ENCODE measurements around the gene SLAMF8.

DNA sequence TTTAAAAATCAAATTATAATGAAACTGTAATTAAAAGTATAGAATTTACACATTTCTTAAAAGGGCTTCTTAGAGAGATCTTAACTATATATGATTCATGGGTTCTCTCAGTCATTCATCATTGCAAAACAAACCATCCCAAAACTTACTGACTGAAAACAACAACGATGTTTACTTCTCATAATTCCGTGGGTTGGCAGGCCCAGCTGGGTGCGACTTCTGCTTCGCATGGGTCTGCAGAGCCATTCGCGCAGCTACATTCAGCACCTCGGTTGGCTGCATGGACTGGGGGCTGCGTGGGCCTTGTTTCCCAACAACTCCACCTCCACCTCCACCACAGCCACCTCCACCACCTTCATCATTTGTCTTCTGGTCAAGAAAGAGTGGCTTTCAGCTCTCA, 4.0 kb downstream of the SLAMF8 start:
- TF ChIP-seq, protein P1, sequence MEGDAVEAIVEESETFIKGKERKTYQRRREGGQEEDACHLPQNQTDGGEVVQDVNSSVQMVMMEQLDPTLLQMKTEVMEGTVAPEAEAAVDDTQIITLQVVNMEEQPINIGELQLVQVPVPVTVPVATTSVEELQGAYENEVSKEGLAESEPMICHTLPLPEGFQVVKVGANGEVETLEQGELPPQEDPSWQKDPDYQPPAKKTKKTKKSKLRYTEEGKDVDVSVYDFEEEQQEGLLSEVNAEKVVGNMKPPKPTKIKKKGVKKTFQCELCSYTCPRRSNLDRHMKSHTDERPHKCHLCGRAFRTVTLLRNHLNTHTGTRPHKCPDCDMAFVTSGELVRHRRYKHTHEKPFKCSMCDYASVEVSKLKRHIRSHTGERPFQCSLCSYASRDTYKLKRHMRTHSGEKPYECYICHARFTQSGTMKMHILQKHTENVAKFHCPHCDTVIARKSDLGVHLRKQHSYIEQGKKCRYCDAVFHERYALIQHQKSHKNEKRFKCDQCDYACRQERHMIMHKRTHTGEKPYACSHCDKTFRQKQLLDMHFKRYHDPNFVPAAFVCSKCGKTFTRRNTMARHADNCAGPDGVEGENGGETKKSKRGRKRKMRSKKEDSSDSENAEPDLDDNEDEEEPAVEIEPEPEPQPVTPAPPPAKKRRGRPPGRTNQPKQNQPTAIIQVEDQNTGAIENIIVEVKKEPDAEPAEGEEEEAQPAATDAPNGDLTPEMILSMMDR (IDR thresholded peaks at IDR 0.05): no peak
- no peak for TF ChIP-seq POLR2A (IDR thresholded peaks at IDR 0.05)

All from body of pancreas (tissue), 4 donors.